PFSK-1 (cell line): ENCODE data around the gene NSDHL.

ENCODE experiments used
- POLR2AphosphoS5 ChIP-seq: IDR thresholded peaks from 2 replicates; pipeline ENCODE4 v1.6.1; 2012; ENCODE audit warnings: low read depth, mild to moderate bottlenecking, control low read depth, low read length, moderate library complexity
- TAF1 ChIP-seq: IDR thresholded peaks from 2 replicates; pipeline ENCODE4 v1.6.1; 2012; ENCODE audit warnings: low read length, control low read depth, borderline replicate concordance; ENCODE audit not compliant: insufficient read depth

GRCh38 chrX:152823657-152824056 lies 7.2 kb upstream of the NSDHL start:
- TF ChIP-seq POLR2AphosphoS5 = no peak
- TF ChIP-seq TAF1 = no peak
